Germinal center (tissue), 1 donor: ENCODE data around the gene CDYL2.

Experiments used
- DNase-seq: peaks from one replicate; pipeline ENCODE4 v3.0.0; 2012; ENCODE audit warnings: mixed read lengths, low spot score

Gene CDYL2

GRCh38 chr16:80592273-80592672 lies 212.1 kb downstream of the CDYL2 start:
- DNase-seq, result no peak

GRCh38 chr16:80591071-80591915 lies 213.1 kb downstream of the CDYL2 start:
- DNase-seq, result no peak

- no peak for DNase-seq
Measured at GRCh38 chr16:80587071-80587470, 217.3 kb downstream of the CDYL2 start.

- DNase-seq, result no peak
Measured at GRCh38 chr16:80586476-80586875, 217.9 kb downstream of the CDYL2 start.

GRCh38 chr16:80585764-80586163 lies 218.6 kb downstream of the CDYL2 start:
- DNase-seq, result no peak

GRCh38 chr16:80583466-80583865 lies 220.9 kb downstream of the CDYL2 start:
- no peak for DNase-seq

- peak; percentile 55 for DNase-seq
Measured at GRCh38 chr16:80580109-80580832, 224.1 kb downstream of the CDYL2 start.

- no peak for DNase-seq
Measured at GRCh38 chr16:80577485-80578280, 226.7 kb downstream of the CDYL2 start.

- DNase-seq, result no peak
Measured at GRCh38 chr16:80576343-80576912, 228.0 kb downstream of the CDYL2 start.

- no peak for DNase-seq
Measured at GRCh38 chr16:80573700-80574120, 230.7 kb downstream of the CDYL2 start.

- DNase-seq, result no peak
Measured at GRCh38 chr16:80570106-80570478, 234.3 kb downstream of the CDYL2 start.

- DNase-seq, result no peak
Measured at GRCh38 chr16:80569440-80570105, 234.8 kb downstream of the CDYL2 start.

GRCh38 chr16:80564394-80564793 lies 240.0 kb downstream of the CDYL2 start:
- no peak for DNase-seq

- no peak for DNase-seq
Measured at GRCh38 chr16:80563066-80563465, 241.3 kb downstream of the CDYL2 start.

GRCh38 chr16:80559369-80559768 lies 245.0 kb downstream of the CDYL2 start:
- DNase-seq, result no peak

- DNase-seq, result no peak
Measured at GRCh38 chr16:80557037-80557436, 247.4 kb downstream of the CDYL2 start.

GRCh38 chr16:80556481-80556880 lies 247.9 kb downstream of the CDYL2 start:
- DNase-seq, result no peak

GRCh38 chr16:80554033-80554432 lies 250.4 kb downstream of the CDYL2 start:
- DNase-seq, result no peak

- DNase-seq, result no peak
Measured at GRCh38 chr16:80552277-80552676, 252.1 kb downstream of the CDYL2 start.
